Gastroesophageal sphincter (tissue), 4 donors: ENCODE data around the gene SFTPB. TPM values are rescaled to one million over a fixed set of nuclear protein-coding genes. Genes with fewer than 3 reads are reported as not detected.
"Not testable (repeated sequence)": the region's sequence is repeated elsewhere in the genome, so short reads cannot be mapped to it uniquely, and the experiment has no call there.

Experiments used
- ATAC-seq: fragments of 150-250 bp; one replicate; pipeline ENCODE4 v1.9.1; 2016; ENCODE audit warnings: mild to moderate bottlenecking, moderate library complexity
- H3K27ac ChIP-seq, 4 donors: fragments of 200-600 bp; sonication (generic) in 3 of 4; 1 replicate in 3 of 4; 2 replicates in 1 of 4; pipeline ENCODE4 v1.5.1; 2016 to 2019
- H3K27me3 ChIP-seq: fragments of 200-600 bp; sonication (generic); one replicate; pipeline ENCODE4 v1.5.1; 2019
- H3K36me3 ChIP-seq, 2 donors: fragments of 200-600 bp; sonication (generic); one replicate each; pipeline ENCODE4 v1.5.1; 2019; ENCODE audit warnings: control low read depth in 1 of 2
- H3K4me1 ChIP-seq, 3 donors: fragments of 200-600 bp; sonication (generic); 1 replicate in 2 of 3; 2 replicates in 1 of 3; pipeline ENCODE4 v1.5.1; 2016 to 2019; ENCODE audit warnings: control low read depth in 2 of 3
- H3K4me3 ChIP-seq, 2 donors: fragments of 200-600 bp; sonication (generic); one replicate each; pipeline ENCODE4 v1.5.1; 2019; ENCODE audit warnings: mild to moderate bottlenecking in 1 of 2, moderate library complexity in 1 of 2
- H3K9me3 ChIP-seq, 3 donors: fragments of 200-600 bp; sonication (generic); one replicate each; pipeline ENCODE4 v1.5.1; 2017 to 2019; ENCODE audit warnings: control low read depth in 2 of 3
- EP300 ChIP-seq: sonication (generic); formaldehyde crosslinking; IDR thresholded peaks from one replicate; pipeline ENCODE4 v1.6.1; 2017; ENCODE audit warnings: antibody characterized with exemption, mild to moderate bottlenecking
- POLR2A ChIP-seq, 2 donors: fragments of 450-650 bp; IDR thresholded peaks; one replicate each; pipeline ENCODE4 v1.6.1; 2017; ENCODE audit warnings: antibody characterized with exemption in 2 of 2, mild to moderate bottlenecking in 2 of 2, moderate library complexity in 1 of 2
- POLR2AphosphoS5 ChIP-seq: sonication (generic); formaldehyde crosslinking; IDR thresholded peaks from one replicate; pipeline ENCODE4 v1.6.1; 2017; ENCODE audit warnings: antibody characterized with exemption
- WGBS, 2 donors: methylation state at CpG; one replicate each; pipeline ENCODE4 v1.1.5; 2018; ENCODE audit warnings: low coverage in 1 of 2; 5-methylcytosine and 5-hydroxymethylcytosine counted together
- total RNA-seq, 4 donors: library from RNA; depleted of rRNA; stranded (reverse); fragments of >200 nt; gene quantifications; one replicate each; pipeline ENCODE4 v1.1.0, GENCODE V29; 2016
- TF ChIP-seq, protein P1 (sequence below), 4 experiments: fragments of 200-600 bp in 2 of 4; fragments of 450-650 bp in 2 of 4; sonication (generic) in 1 of 4; IDR thresholded peaks; one replicate each; pipeline ENCODE4 v1.5.1; 2017 to 2019; ENCODE audit warnings: antibody characterized with exemption in 4 of 4, mild to moderate bottlenecking in 2 of 4, moderate library complexity in 2 of 4

Gene SFTPB
- total RNA-seq, 4 donors from 2014 or later: not detected

- Histone ChIP-seq H3K27ac (no peak overlapping the region), H3K36me3 (peaks cover 5 to 100% of the 10 kb centered on the region in 2 donors), H3K9me3 (no peaks in the 10 kb centered on the region), H3K27me3 (no peaks in the 10 kb centered on the region), H3K4me1 (peaks cover 0 to 2% (median 0%) of the 10 kb centered on the region in 3 donors), H3K4me3 (no peak overlapping the region)
- no peak for ATAC-seq
- TF ChIP-seq POLR2AphosphoS5 (no peak), POLR2A (IDR thresholded peaks at IDR 0.05) (no peak), EP300 (no peak)
- TF ChIP-seq, protein P1, sequence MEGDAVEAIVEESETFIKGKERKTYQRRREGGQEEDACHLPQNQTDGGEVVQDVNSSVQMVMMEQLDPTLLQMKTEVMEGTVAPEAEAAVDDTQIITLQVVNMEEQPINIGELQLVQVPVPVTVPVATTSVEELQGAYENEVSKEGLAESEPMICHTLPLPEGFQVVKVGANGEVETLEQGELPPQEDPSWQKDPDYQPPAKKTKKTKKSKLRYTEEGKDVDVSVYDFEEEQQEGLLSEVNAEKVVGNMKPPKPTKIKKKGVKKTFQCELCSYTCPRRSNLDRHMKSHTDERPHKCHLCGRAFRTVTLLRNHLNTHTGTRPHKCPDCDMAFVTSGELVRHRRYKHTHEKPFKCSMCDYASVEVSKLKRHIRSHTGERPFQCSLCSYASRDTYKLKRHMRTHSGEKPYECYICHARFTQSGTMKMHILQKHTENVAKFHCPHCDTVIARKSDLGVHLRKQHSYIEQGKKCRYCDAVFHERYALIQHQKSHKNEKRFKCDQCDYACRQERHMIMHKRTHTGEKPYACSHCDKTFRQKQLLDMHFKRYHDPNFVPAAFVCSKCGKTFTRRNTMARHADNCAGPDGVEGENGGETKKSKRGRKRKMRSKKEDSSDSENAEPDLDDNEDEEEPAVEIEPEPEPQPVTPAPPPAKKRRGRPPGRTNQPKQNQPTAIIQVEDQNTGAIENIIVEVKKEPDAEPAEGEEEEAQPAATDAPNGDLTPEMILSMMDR (IDR thresholded peaks at IDR 0.05): no peak
- whole genome bisulfite sequencing, 2 donors: 78 to 82% methylated on average over 4 of the region's 5 CpGs
Measured at GRCh38 chr2:85623991-85624390, 44.0 kb downstream of the SFTPB start.

- H3K27ac ChIP-seq: no peak overlapping the region
- no peak for ATAC-seq
- TF ChIP-seq POLR2AphosphoS5: no peak
- TF ChIP-seq EP300: no peak
- TF ChIP-seq, protein P1 (IDR thresholded peaks at IDR 0.05): no peak
- TF ChIP-seq POLR2A (IDR thresholded peaks at IDR 0.05): no peak
- peaks cover 2 to 79% of the 10 kb centered on the region in 2 donors for H3K36me3 ChIP-seq
- H3K9me3 ChIP-seq: no peaks in the 10 kb centered on the region
- no peak overlapping the region for H3K4me3 ChIP-seq
- no peaks in the 10 kb centered on the region for H3K27me3 ChIP-seq
- 71 to 78% methylated on average over 1 of the region's 1 CpG for WGBS, 2 donors
- peaks cover 6 to 26% (median 16%) of the 10 kb centered on the region in 3 donors for H3K4me1 ChIP-seq
Measured at GRCh38 chr2:85621338-85621737, 46.7 kb downstream of the SFTPB start.

GRCh38 chr2:85619617-85620016 lies 48.4 kb downstream of the SFTPB start:
- H3K4me3 ChIP-seq: no peak overlapping the region
- peaks cover 6 to 34% (median 16%) of the 10 kb centered on the region in 3 donors for H3K4me1 ChIP-seq
- no peak for TF ChIP-seq POLR2AphosphoS5
- TF ChIP-seq, protein P1 (IDR thresholded peaks at IDR 0.05): no peak
- no peak for TF ChIP-seq EP300
- no peak for TF ChIP-seq POLR2A (IDR thresholded peaks at IDR 0.05)
- no peak overlapping the region for H3K27ac ChIP-seq
- H3K27me3 ChIP-seq: no peaks in the 10 kb centered on the region
- WGBS, 2 donors: 88% methylated on average over 2 of the region's 6 CpGs; no CpG with 5 or more reads in 1 of the 2 donors
- peaks cover 2 to 62% of the 10 kb centered on the region in 2 donors for H3K36me3 ChIP-seq
- no peaks in the 10 kb centered on the region for H3K9me3 ChIP-seq
- no peak for ATAC-seq

DNA sequence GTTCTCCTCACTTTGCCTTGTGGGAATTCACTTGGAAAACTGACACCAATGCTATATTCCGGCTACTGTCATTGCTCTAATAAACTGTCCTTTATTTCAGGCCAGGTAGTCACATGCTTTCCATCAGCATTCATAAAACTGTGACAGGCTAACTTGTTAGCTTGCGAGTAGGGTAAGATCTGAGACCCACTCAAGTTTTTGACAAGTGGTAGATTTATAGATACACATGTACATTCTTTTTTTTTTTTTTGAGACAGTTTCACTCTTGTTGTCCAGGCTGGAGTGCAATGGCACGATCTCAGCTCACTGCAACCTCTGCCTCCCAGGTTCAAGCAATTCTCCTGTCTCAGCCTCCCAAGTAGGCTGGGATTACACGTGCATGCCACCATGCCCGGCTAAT lies 50.3 kb downstream of the SFTPB start:
- not testable (repeated sequence) for ATAC-seq, H3K27ac ChIP-seq, H3K9me3 ChIP-seq, H3K27me3 ChIP-seq
- peaks cover 6 to 34% (median 16%) of the 10 kb centered on the region in 3 donors for H3K4me1 ChIP-seq
- H3K36me3 ChIP-seq: peaks cover 0 to 43% of the 10 kb centered on the region in 2 donors
- 70 to 80% methylated on average over 3 to 5 of the region's 5 CpGs for WGBS, 2 donors
- H3K4me3 ChIP-seq: peak overlapping the region in 1 of 2 donors; percentile 87

DNA sequence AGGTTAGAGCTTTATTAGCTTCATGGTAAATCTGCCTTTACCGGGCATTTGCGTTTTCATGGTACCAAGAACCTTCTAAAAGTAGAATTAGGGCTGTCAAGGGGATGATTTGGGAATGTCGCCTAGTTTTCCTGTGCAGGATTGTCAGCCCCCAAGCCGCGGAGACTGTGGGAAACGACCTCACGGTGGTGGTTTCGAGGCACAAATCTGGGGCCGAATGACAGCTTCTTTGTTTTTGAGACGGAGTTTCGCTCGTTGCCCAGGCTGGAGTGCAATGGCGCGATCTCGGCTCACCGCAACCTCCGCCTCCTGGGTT lies 52.6 kb downstream of the SFTPB start:
- H3K27ac ChIP-seq: peak overlapping the region; percentile 57 to 93 (median 88)
- H3K9me3 ChIP-seq: no peaks in the 10 kb centered on the region
- H3K4me1 ChIP-seq: peaks cover 6 to 50% (median 16%) of the 10 kb centered on the region in 3 donors
- peaks cover 0 to 19% of the 10 kb centered on the region in 2 donors for H3K36me3 ChIP-seq
- H3K4me3 ChIP-seq: peak overlapping the region in 1 of 2 donors; percentile 87
- WGBS, 2 donors: 86 to 89% methylated on average over 4 to 17 of the region's 17 CpGs
- TF ChIP-seq, protein P1 (IDR thresholded peaks at IDR 0.05): no peak
- ATAC-seq: no peak
- H3K27me3 ChIP-seq: no peaks in the 10 kb centered on the region

DNA sequence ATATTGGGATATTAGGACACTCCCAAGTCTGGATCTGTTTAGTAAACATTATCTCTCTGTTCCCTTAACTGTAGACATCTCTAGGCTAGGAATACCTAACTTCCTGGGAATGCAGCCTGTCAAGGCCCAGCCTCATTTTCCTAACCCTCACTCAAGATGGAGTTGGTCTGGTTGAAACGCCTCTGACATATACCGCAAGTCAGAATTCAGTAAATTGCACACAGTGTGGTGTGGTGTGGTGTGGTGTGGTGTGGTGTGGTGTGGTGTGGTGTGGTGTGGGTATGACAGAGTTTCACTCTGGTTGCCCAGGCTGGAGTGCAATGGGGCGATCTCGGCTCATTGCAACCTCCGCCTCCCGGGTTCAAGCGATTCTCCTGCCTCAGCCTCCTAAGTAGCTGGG lies 53.2 kb downstream of the SFTPB start:
- Histone ChIP-seq H3K4me1 (peaks cover 6 to 56% (median 19%) of the 10 kb centered on the region in 3 donors), H3K36me3 (peaks cover 0 to 13% of the 10 kb centered on the region in 2 donors)
- H3K27ac ChIP-seq, H3K27me3 ChIP-seq, ATAC-seq, H3K4me3 ChIP-seq, H3K9me3 ChIP-seq: not testable (repeated sequence)
- 73 to 95% methylated on average over 4 of the region's 7 CpGs for WGBS, 2 donors
